K562 (cell line): ENCODE data around the gene TMEM45A. TPM values are rescaled to one million over a fixed set of nuclear protein-coding genes. Genes with fewer than 3 reads are reported as not detected.

Experiments used
- ATAC-seq: fragments of 200-7000 bp; cut with Tn5 transposase; 3 replicates; pipeline ENCODE4 v1.9.1; 2020; ENCODE audit warnings: moderate library complexity
- BruUV-seq: library from RNA; stranded (reverse); fragments of 400-500 nt; replicated peaks from 2 replicates; lab custom pipeline; 2021; lab: Mats Ljungman, UMichigan
- CTCF ChIA-PET: fragments of 300-600 bp; formaldehyde crosslinking; extraction: SDS; loops from one replicate; lab custom pipeline; 2021; ENCODE audit warnings: low intra/inter-chr PET ratio; lab: Yijun Ruan, JAX
- POLR2A ChIA-PET: fragments of 300-600, 350-650 bp; sonication (Branson Sonifier 250); formaldehyde crosslinking; extraction: SDS; loops from one replicate; lab custom pipeline; 2021; ENCODE audit warnings: antibody characterized with exemption, inconsistent platforms; lab: Yijun Ruan, JAX
- DNase-seq, 4 experiments: peaks; one replicate each; pipeline versions ENCODE4 v3.0.0 to v3.0.0-alpha.2; 2011 to 2018; ENCODE audit warnings: low spot score in 3 of 4, mixed read lengths in 3 of 4; ENCODE audit errors: extremely low read depth in 1 of 4
- FAIRE-seq: peaks from 2 replicates; lab custom pipeline; 2011; peaks lifted over from hg19 to GRCh38; lab: Jason Lieb, UNC
- H2AFZ ChIP-seq: 2 replicates; pipeline ENCODE4 v1.6.0; 2011; ENCODE audit warnings: low read depth, low read length, control low read depth, inconsistent platforms
- H3K27ac ChIP-seq: fragments of 200-600 bp; 3 replicates; pipeline ENCODE4 v1.8.0; 2011; ENCODE audit warnings: low read depth, mild to moderate bottlenecking, control low read depth, inconsistent platforms, low read length, moderate library complexity, mixed read lengths; ENCODE audit errors: extremely low read depth
- H3K27me3 ChIP-seq, 2 experiments: fragments of 300-600 bp in 1 of 2; 2 replicates in 1 of 2; 3 replicates in 1 of 2; pipeline versions ENCODE4 v1.6.0 to v1.8.0; 2011; ENCODE audit warnings: inconsistent platforms in 2 of 2, low read length in 2 of 2, mild to moderate bottlenecking in 1 of 2, mixed read lengths in 1 of 2, moderate library complexity in 1 of 2; ENCODE audit not compliant: control insufficient read depth in 2 of 2, insufficient read depth in 2 of 2
- H3K36me3 ChIP-seq: fragments of 300-600 bp; 3 replicates; pipeline ENCODE4 v1.8.0; 2011; ENCODE audit warnings: mild to moderate bottlenecking, low read length, inconsistent platforms; ENCODE audit not compliant: control insufficient read depth, insufficient read depth
- H3K4me1 ChIP-seq, 2 experiments: fragments of 200-600 bp in 1 of 2; replicated peaks in 1 of 2; 2 replicates in 1 of 2; 3 replicates in 1 of 2; pipeline versions ENCODE4 v1.5.1 to v1.8.0; 2011; ENCODE audit warnings: inconsistent platforms in 2 of 2, low read length in 2 of 2, mild to moderate bottlenecking in 1 of 2, mixed read lengths in 1 of 2, moderate library complexity in 1 of 2; ENCODE audit not compliant: control insufficient read depth in 2 of 2, insufficient read depth in 2 of 2
- H3K4me2 ChIP-seq: 2 replicates; pipeline ENCODE4 v1.6.1; 2011; ENCODE audit warnings: low read length, control low read depth, inconsistent platforms, mixed read lengths; ENCODE audit not compliant: insufficient read depth
- H3K4me3 ChIP-seq: fragments of 200-600 bp; sonication (generic), shearing (Covaris generic); 2 replicates; pipeline ENCODE4 v1.5.1; 2016; ENCODE audit warnings: control low read depth, inconsistent platforms
- H3K79me2 ChIP-seq: fragments of 200-600 bp; 3 replicates; pipeline ENCODE4 v1.8.0; 2011; ENCODE audit warnings: low read length, inconsistent platforms; ENCODE audit not compliant: control insufficient read depth, insufficient read depth
- H3K9ac ChIP-seq, 2 experiments: 2 replicates each; pipeline versions ENCODE4 v1.6.0 to v1.6.1; 2011; ENCODE audit warnings: low read depth in 2 of 2, low read length in 2 of 2, control low read depth in 1 of 2, inconsistent platforms in 1 of 2, mild to moderate bottlenecking in 1 of 2, mixed read lengths in 1 of 2; ENCODE audit not compliant: insufficient read depth in 1 of 2
- H3K9me1 ChIP-seq: one replicate; pipeline ENCODE4 v1.6.0; 2011; ENCODE audit warnings: inconsistent platforms, mild to moderate bottlenecking, low read length, moderate library complexity; ENCODE audit not compliant: control insufficient read depth, insufficient read depth
- H3K9me3 ChIP-seq: replicated peaks from 2 replicates; pipeline ENCODE4 v1.5.1; 2011; ENCODE audit warnings: low read depth, low read length, inconsistent platforms; ENCODE audit not compliant: control insufficient read depth, insufficient read depth
- H4K20me1 ChIP-seq: replicated peaks from 2 replicates; pipeline ENCODE4 v1.6.1; 2011; ENCODE audit warnings: low read length, inconsistent platforms, mixed read lengths; ENCODE audit not compliant: control insufficient read depth, insufficient read depth
- CTBP1 ChIP-seq: fragments of 450-650 bp; IDR thresholded peaks from 2 replicates; pipeline ENCODE4 v1.6.1; 2016; ENCODE audit warnings: borderline replicate concordance
- ERF ChIP-seq: fragments of 450-650 bp; formaldehyde crosslinking; IDR thresholded peaks from 2 replicates; pipeline ENCODE4 v1.4.0; 2020; ENCODE audit warnings: mild to moderate bottlenecking, mixed read lengths
- FOXJ3 ChIP-seq: sonication (generic); formaldehyde crosslinking; IDR thresholded peaks from 2 replicates; pipeline ENCODE4 v1.4.0; 2020; ENCODE audit warnings: mild to moderate bottlenecking, missing genetic modification reagents
- HNRNPL ChIP-seq: fragments of 200-400 bp; formaldehyde crosslinking; IDR thresholded peaks from 2 replicates; pipeline ENCODE4 v1.6.1; 2017; ENCODE audit warnings: low read depth, mild to moderate bottlenecking, low read length
- POLR2AphosphoS5 ChIP-seq: IDR thresholded peaks from 2 replicates; pipeline ENCODE4 v1.6.1; 2011; ENCODE audit warnings: mild to moderate bottlenecking, low read depth, low read length, moderate library complexity; ENCODE audit not compliant: control insufficient read depth, insufficient read depth
- SUPT5H ChIP-seq: fragments of 450-650 bp; IDR thresholded peaks from 2 replicates; pipeline ENCODE4 v1.6.1; 2016
- WGBS: fragments of 100-300 bp; shearing (Covaris generic); methylation state at CpG from one replicate; pipeline ENCODE4 v1.1.6; 2016; ENCODE audit warnings: low coverage, mixed read lengths; ENCODE audit not compliant: insufficient coverage; ENCODE audit errors: missing lambda C conversion rate; 5-methylcytosine and 5-hydroxymethylcytosine counted together
- in situ Hi-C: fragments of 300-500 bp; cut with MboI; formaldehyde crosslinking; loops from 4 replicates; pipeline ENCODE4 v1.15.0; 2018; ENCODE audit warnings: inconsistent platforms, mixed read lengths
- intact Hi-C: fragments of 100-400 bp; cut with micrococcal nuclease; formaldehyde crosslinking; loops from 2 replicates; pipeline ENCODE4 v1.14.2; 2022
- polyA plus RNA-seq, 8 experiments: library from polyadenylated mRNA; depleted of rRNA in 4 of 8; stranded (reverse) in 5 of 8; unstranded in 3 of 8; fragments of >200 nt; fragmentation: Nextera tagmentation in 2 of 8; fragmentation: Illumina TruSeq in 1 of 8; extraction: Ambion mirVana in 2 of 8; extraction: Trizol in 1 of 8; gene quantifications; 2 replicates each; pipeline versions ENCODE4 v1.2.1 to v1.2.3, GENCODE V29; 2011 to 2014; ENCODE audit warnings: inconsistent platforms in 1 of 8, missing spikeins in 1 of 8
- total RNA-seq, 7 experiments: library from RNA; depleted of rRNA in 6 of 7; stranded (reverse); fragments of >200 nt in 6 of 7; fragmentation: Illumina TruSeq in 2 of 7; extraction: Trizol in 2 of 7; gene quantifications; 2 replicates each; pipeline versions ENCODE4 v1.2.1 to v1.2.3, GENCODE V29; 2011 to 2021; ENCODE audit warnings: low replicate concordance in 1 of 7
- TF ChIP-seq, protein P1 (sequence below): fragments of 450-650 bp; IDR thresholded peaks from 2 replicates; pipeline ENCODE4 v1.6.1; 2014; ENCODE audit warnings: low read depth, mild to moderate bottlenecking, moderate library complexity, borderline replicate concordance

TMEM45A gene
- total and polyA plus RNA-seq, 9 of the 15 experiments (the other 6 are each of a cell fraction or from before 2014, with no cell fraction given), result 0.41 to 4.1 (median 0.95) TPM

- TF ChIP-seq, protein P1, sequence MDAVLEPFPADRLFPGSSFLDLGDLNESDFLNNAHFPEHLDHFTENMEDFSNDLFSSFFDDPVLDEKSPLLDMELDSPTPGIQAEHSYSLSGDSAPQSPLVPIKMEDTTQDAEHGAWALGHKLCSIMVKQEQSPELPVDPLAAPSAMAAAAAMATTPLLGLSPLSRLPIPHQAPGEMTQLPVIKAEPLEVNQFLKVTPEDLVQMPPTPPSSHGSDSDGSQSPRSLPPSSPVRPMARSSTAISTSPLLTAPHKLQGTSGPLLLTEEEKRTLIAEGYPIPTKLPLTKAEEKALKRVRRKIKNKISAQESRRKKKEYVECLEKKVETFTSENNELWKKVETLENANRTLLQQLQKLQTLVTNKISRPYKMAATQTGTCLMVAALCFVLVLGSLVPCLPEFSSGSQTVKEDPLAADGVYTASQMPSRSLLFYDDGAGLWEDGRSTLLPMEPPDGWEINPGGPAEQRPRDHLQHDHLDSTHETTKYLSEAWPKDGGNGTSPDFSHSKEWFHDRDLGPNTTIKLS, result no peak
- TF ChIP-seq POLR2AphosphoS5, result no peak
- no peak for TF ChIP-seq SUPT5H
- no peak for TF ChIP-seq HNRNPL
Observed at GRCh38 chr3:100562224-100562857, 69.9 kb downstream of the TMEM45A start (continued).

GRCh38 chr3:100563228-100563627 is 70.8 kb downstream of the TMEM45A start:
- in situ Hi-C loops (no loop called here), intact Hi-C loops (no loop called here)
- no peak for TF ChIP-seq ERF (CRISPR knock-in tag)
- no peak for TF ChIP-seq CTBP1
- TF ChIP-seq FOXJ3, result no peak
- Histone ChIP-seq H2AFZ (no peak overlapping the region), H4K20me1 (no peaks in the 10 kb centered on the region), H3K27ac (no peak overlapping the region), H3K79me2 (no peaks in the 10 kb centered on the region), H3K9me1 (no peaks in the 10 kb centered on the region), H3K4me3 (no peak overlapping the region), H3K27me3 (no peaks in the 10 kb centered on the region), H3K4me2 (no peak overlapping the region), H3K9ac (no peak overlapping the region), H3K36me3 (no peaks in the 10 kb centered on the region), H3K9me3 (no peaks in the 10 kb centered on the region), H3K4me1 (no peaks in the 10 kb centered on the region)
- no peak for DNase-seq
- ChIA-PET CTCF (no interaction called here), POLR2A (interaction anchor here (0.7 kb wide), 1 partner anchor 11 kb away, joined by 3 read pairs; no protein-coding TSS in a partner anchor)
- no TSS peak for BruUV-seq
- no peak for FAIRE-seq
- no peak for ATAC-seq
- 0% methylated on average over 1 of the region's 1 CpG for WGBS
